ENCODE results near the gene DNAH3. TPM values are rescaled to one million over a fixed set of nuclear protein-coding genes. Genes with fewer than 3 reads are reported as not detected.
"Not testable (repeated sequence)": the region's sequence is repeated elsewhere in the genome, so short reads cannot be mapped to it uniquely, and the experiment has no call there.

Gene DNAH3
- total and polyA plus RNA-seq, 2 experiments from 2014 or later = 0.70 to 1.3 TPM

DNA sequence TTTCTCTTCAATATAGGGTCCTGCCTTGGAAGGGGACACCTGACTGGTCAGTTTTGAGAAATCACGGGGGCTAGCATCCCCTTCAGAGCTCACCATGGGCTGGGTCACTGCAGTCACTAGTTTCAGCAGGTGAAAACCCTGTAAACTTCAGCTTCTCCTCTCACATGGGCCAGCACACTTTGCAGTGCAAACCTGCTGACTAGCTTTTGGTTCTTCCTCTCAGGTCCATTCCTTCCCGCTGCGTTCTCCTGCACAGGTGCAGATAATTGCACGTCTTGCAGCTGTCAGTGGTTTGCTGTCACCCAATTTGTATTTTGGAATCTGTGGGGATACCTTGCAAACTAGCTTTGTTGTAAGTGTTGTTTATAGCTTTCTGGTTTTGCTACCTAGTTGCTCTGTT, 154.9 kb downstream of the DNAH3 start (continued):
- TF ChIP-seq, protein P1, sequence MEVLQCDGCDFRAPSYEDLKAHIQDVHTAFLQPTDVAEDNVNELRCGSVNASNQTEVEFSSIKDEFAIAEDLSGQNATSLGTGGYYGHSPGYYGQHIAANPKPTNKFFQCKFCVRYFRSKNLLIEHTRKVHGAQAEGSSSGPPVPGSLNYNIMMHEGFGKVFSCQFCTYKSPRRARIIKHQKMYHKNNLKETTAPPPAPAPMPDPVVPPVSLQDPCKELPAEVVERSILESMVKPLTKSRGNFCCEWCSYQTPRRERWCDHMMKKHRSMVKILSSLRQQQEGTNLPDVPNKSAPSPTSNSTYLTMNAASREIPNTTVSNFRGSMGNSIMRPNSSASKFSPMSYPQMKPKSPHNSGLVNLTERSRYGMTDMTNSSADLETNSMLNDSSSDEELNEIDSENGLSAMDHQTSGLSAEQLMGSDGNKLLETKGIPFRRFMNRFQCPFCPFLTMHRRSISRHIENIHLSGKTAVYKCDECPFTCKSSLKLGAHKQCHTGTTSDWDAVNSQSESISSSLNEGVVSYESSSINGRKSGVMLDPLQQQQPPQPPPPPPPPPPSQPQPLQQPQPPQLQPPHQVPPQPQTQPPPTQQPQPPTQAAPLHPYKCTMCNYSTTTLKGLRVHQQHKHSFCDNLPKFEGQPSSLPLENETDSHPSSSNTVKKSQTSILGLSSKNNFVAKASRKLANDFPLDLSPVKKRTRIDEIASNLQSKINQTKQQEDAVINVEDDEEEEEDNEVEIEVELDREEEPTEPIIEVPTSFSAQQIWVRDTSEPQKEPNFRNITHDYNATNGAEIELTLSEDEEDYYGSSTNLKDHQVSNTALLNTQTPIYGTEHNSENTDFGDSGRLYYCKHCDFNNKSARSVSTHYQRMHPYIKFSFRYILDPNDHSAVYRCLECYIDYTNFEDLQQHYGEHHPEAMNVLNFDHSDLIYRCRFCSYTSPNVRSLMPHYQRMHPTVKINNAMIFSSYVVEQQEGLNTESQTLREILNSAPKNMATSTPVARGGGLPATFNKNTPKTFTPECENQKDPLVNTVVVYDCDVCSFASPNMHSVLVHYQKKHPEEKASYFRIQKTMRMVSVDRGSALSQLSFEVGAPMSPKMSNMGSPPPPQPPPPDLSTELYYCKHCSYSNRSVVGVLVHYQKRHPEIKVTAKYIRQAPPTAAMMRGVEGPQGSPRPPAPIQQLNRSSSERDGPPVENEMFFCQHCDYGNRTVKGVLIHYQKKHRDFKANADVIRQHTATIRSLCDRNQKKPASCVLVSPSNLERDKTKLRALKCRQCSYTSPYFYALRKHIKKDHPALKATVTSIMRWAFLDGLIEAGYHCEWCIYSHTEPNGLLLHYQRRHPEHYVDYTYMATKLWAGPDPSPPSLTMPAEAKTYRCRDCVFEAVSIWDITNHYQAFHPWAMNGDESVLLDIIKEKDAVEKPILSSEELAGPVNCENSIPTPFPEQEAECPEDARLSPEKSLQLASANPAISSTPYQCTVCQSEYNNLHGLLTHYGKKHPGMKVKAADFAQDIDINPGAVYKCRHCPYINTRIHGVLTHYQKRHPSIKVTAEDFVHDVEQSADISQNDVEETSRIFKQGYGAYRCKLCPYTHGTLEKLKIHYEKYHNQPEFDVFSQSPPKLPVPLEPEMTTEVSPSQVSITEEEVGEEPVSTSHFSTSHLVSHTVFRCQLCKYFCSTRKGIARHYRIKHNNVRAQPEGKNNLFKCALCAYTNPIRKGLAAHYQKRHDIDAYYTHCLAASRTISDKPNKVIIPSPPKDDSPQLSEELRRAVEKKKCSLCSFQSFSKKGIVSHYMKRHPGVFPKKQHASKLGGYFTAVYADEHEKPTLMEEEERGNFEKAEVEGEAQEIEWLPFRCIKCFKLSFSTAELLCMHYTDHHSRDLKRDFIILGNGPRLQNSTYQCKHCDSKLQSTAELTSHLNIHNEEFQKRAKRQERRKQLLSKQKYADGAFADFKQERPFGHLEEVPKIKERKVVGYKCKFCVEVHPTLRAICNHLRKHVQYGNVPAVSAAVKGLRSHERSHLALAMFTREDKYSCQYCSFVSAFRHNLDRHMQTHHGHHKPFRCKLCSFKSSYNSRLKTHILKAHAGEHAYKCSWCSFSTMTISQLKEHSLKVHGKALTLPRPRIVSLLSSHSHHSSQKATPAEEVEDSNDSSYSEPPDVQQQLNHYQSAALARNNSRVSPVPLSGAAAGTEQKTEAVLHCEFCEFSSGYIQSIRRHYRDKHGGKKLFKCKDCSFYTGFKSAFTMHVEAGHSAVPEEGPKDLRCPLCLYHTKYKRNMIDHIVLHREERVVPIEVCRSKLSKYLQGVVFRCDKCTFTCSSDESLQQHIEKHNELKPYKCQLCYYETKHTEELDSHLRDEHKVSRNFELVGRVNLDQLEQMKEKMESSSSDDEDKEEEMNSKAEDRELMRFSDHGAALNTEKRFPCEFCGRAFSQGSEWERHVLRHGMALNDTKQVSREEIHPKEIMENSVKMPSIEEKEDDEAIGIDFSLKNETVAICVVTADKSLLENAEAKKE (CRISPR knock-in tag; IDR thresholded peaks at IDR 0.05) = no peak
- no peak for TF ChIP-seq ZNF114 (CRISPR knock-in tag; IDR thresholded peaks at IDR 0.05)
- TF ChIP-seq CREB1 (CRISPR knock-in tag; IDR thresholded peaks at IDR 0.05; ENCODE audit: low read depth) = no peak
- TF ChIP-seq JUNB (IDR thresholded peaks at IDR 0.05; ENCODE audit: unreplicated experiment) = no peak
- TF ChIP-seq EZH2phosphoT487 (IDR thresholded peaks at IDR 0.05; ENCODE audit: unreplicated experiment) = no peak
- TF ChIP-seq, protein P2, sequence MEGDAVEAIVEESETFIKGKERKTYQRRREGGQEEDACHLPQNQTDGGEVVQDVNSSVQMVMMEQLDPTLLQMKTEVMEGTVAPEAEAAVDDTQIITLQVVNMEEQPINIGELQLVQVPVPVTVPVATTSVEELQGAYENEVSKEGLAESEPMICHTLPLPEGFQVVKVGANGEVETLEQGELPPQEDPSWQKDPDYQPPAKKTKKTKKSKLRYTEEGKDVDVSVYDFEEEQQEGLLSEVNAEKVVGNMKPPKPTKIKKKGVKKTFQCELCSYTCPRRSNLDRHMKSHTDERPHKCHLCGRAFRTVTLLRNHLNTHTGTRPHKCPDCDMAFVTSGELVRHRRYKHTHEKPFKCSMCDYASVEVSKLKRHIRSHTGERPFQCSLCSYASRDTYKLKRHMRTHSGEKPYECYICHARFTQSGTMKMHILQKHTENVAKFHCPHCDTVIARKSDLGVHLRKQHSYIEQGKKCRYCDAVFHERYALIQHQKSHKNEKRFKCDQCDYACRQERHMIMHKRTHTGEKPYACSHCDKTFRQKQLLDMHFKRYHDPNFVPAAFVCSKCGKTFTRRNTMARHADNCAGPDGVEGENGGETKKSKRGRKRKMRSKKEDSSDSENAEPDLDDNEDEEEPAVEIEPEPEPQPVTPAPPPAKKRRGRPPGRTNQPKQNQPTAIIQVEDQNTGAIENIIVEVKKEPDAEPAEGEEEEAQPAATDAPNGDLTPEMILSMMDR (conservative IDR thresholded peaks at IDR 0.05; ENCODE audit: low read depth in 2 of 2) = no peak
- no peak for TF ChIP-seq ZNF331 (CRISPR knock-in tag; IDR thresholded peaks at IDR 0.05; ENCODE audit: low read depth)
- no peak for TF ChIP-seq NANOG (IDR thresholded peaks at IDR 0.05; ENCODE audit: borderline replicate concordance)

DNA sequence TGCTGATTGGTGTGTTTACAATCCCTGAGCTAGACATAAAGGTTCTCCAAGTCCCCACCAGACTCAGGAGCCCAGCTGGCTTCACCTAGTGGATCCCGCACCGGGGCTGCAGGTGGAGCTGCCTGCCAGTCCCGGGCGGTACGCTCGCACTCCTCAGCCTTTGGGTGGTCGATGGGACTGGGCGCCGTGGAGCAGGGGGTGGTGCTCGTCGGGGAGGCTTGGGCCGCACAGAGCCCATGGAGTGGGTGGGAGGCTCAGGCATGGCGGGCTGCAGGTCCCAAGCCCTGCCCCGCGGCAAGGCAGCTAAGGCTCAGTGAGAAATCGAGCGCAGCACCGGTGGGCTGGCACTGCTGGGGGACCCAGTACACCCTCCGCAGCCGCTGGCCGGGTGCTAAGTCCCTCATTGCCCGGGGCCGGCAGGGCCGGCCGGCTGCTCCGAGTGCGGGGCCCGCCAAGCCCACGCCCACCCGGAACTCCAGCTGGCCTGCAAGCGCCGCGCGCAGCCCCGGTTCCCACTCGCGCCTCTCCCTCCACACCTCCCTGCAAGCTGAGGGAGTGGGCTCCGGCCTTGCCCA, 161.1 kb downstream of the DNAH3 start:
- H3K36me3 Mint-ChIP-seq (ENCODE audit: low read depth); H3K36me3 ChIP-seq (ENCODE audit: insufficient read depth); H3K27ac Mint-ChIP-seq; H3K9me3 Mint-ChIP-seq; H3K4me1 ChIP-seq (ENCODE audit: insufficient read depth); H3K27me3 Mint-ChIP-seq (ENCODE audit: insufficient read depth, low read depth, poor library complexity); H3K27me3 ChIP-seq (ENCODE audit: insufficient read depth); H3F3A ChIP-seq (replicated peaks; ENCODE audit: low read depth); H3K4me3 Mint-ChIP-seq; H3K4me3 ChIP-seq; H4K20me1 ChIP-seq (replicated peaks; ENCODE audit: insufficient read depth); DNase-seq (ENCODE audit: low spot score); ATAC-seq; H3K4me2 ChIP-seq; H3K79me2 ChIP-seq (replicated peaks; ENCODE audit: insufficient read depth); H2AFZ ChIP-seq; H3K27ac ChIP-seq (ENCODE audit: low read depth); H3K9me2 ChIP-seq (ENCODE audit: insufficient read depth); H3K4me1 Mint-ChIP-seq: not testable (repeated sequence)

Measured in GM23338 (cell line).